ENCODE results near the gene FOLR1. TPM values are rescaled to one million over a fixed set of nuclear protein-coding genes. Genes with fewer than 3 reads are reported as not detected.

Gene FOLR1
- total RNA-seq, 1 experiment from 2014 or later: 4.8 TPM

- Histone ChIP-seq H3K9me3 (ENCODE audit: control insufficient read depth in 1 of 2, insufficient read depth in 1 of 2, low read depth in 1 of 2, low read length in 2 of 2) (no peaks in the 10 kb centered on the region), H3K27ac (ENCODE audit: low read depth, low read length) (peak overlapping the region; percentile 79), H3K36me3 (ENCODE audit: control insufficient read depth in 1 of 2, insufficient read depth in 2 of 2, low read length in 2 of 2) (0 out of 4 replicates have a peak, but pooled peaks cover under 1 to 2% of the 10 kb centered on the region in 2 experiments), H3K79me2 (ENCODE audit: insufficient read depth, low read length) (peaks cover 10% of the 10 kb centered on the region; the same call in 1 of the 2 replicates), H3K4me1 (ENCODE audit: control insufficient read depth in 1 of 2, insufficient read depth in 2 of 2, low read length in 2 of 2) (peaks cover 17 to 32% of the 10 kb centered on the region in 2 experiments), H3K4me3 (replicated peaks in 1 of 2; ENCODE audit: low read depth in 1 of 2, low read length in 2 of 2) (peak overlapping the region; percentile 88 to 94), H3K27me3 (ENCODE audit: insufficient read depth, low read length) (no peaks in the 10 kb centered on the region), H3K4me2 (ENCODE audit: low read length) (peak overlapping the region; percentile 99), H3K9ac (ENCODE audit: low read length) (peak overlapping the region; percentile 91), H3K9me2 (ENCODE audit: insufficient read depth) (no peaks in the 10 kb centered on the region), H4K20me1 (ENCODE audit: insufficient read depth) (no peaks in the 10 kb centered on the region), H2AFZ (ENCODE audit: low read depth, low read length, poor library complexity, severe bottlenecking) (peak overlapping the region; percentile 35)
- POLR2A ChIA-PET: no interaction called here
- TSS peak; percentile 32 for BruUV-seq (replicated peaks)
- ATAC-seq: peak; percentile 75
- CTCF ChIA-PET: interaction anchor here (0.9 to 1.8 kb wide), 5 partner anchors 14 to 213 kb away, joined by 3 to 6 read pairs (median 4); no protein-coding TSS in a partner anchor
- peak; percentile 8 for DNase-seq (ENCODE audit: low read depth, low spot score)
- RAD21 ChIA-PET (ENCODE audit: low non-redundant PET in 1 of 2, low total read pairs in 2 of 2, uncharacterized antibody in 2 of 2, unreplicated experiment in 2 of 2): no interaction called here
- intact Hi-C loops (cut with micrococcal nuclease): loop anchor here (5.0 to 10.0 kb wide), 2 partner anchors 122 to 211 kb away; partner anchors contain the start of genes CLPB and LAMTOR1
- TF ChIP-seq EGR1 (IDR thresholded peaks at IDR 0.05; ENCODE audit: low read depth) (no peak), ZFX (IDR thresholded peaks at IDR 0.05) (peak; percentile 29; the same call in 1 of the 2 replicates), EZH2 (IDR thresholded peaks at IDR 0.05) (no peak), YY1 (IDR thresholded peaks at IDR 0.05; ENCODE audit: extremely low read depth, insufficient replicate concordance, low read depth, low read length) (peak; percentile 62), EZH2phosphoT487 (IDR thresholded peaks at IDR 0.05; ENCODE audit: borderline replicate concordance) (no peak), SIN3A (IDR thresholded peaks at IDR 0.05; ENCODE audit: low read depth) (peak; percentile 8; the same call in 1 of the 2 replicates), POLR2AphosphoS5 (IDR thresholded peaks at IDR 0.05; ENCODE audit: low read depth, low read length) (peak; percentile 61), CBX3 (IDR thresholded peaks at IDR 0.05; ENCODE audit: low read depth) (no peak), ZBTB33 (IDR thresholded peaks at IDR 0.05; ENCODE audit: extremely low read depth, insufficient replicate concordance, low read length) (no peak)
Measured at GRCh38 chr11:72223615-72224563, 31.9 kb downstream of the FOLR1 start.

Measured in HCT116 (cell line).